ENCODE data around the gene LIN7A.
A peak's percentile ranks its signal among the peaks of the same experiment; 100 is the strongest.

Gene LIN7A, protein sequence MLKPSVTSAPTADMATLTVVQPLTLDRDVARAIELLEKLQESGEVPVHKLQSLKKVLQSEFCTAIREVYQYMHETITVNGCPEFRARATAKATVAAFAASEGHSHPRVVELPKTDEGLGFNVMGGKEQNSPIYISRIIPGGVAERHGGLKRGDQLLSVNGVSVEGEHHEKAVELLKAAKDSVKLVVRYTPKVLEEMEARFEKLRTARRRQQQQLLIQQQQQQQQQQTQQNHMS

GRCh38 chr12:80937391-80938238, at the start of gene LIN7A:
LIN7A (minus strand) TSS chr12:80937934; CDS start chr12:80937722, 212 bp downstream.
- peak within 1 kb of the TSS; percentile 75 for H3K27ac ChIP-seq
- no peak for TF ChIP-seq CTCF (conservative IDR thresholded peaks at IDR 0.05)

DNA sequence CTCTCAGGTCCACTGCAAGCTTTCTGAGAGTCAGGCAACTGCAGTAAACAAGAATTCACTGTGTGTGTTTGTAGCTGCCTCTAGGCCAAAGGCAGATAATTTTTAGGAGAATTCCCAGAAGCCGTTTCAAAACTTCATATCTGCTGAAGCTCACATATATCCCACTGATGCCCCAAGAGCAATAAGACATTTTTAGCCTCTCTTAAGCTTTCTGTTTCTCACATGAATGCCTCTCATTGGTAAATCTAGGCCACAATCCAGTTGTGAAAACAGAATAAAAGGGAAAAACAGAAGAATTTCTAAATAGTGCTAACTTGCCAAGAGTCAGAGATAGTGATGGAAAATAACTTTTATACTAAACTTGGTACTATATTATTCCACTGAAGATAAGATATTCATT, 48.5 kb upstream of the LIN7A start:
- no peak overlapping the region for H3K27ac ChIP-seq
- TF ChIP-seq CTCF (conservative IDR thresholded peaks at IDR 0.05) = no peak

DNA sequence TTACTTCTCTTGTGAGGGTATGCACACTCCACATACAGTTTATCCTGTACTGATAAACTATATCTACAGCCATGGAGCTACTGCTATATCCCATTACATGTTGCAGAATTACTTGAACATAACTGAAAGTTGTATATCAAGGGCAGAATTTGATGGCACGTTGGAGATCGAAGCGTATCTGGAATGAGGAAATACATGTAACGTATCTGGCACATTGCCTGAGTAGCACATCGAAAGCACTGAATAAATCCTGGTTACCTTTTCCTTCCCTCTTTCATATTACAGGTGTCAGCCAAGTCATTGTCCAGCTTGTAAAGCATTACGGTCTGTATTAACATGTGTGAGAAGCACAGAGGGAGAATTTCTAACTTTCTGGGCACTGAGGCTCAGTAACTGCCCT, 42.1 kb upstream of the LIN7A start:
- no peak overlapping the region for H3K27ac ChIP-seq
- no peak for TF ChIP-seq CTCF (conservative IDR thresholded peaks at IDR 0.05)

DNA sequence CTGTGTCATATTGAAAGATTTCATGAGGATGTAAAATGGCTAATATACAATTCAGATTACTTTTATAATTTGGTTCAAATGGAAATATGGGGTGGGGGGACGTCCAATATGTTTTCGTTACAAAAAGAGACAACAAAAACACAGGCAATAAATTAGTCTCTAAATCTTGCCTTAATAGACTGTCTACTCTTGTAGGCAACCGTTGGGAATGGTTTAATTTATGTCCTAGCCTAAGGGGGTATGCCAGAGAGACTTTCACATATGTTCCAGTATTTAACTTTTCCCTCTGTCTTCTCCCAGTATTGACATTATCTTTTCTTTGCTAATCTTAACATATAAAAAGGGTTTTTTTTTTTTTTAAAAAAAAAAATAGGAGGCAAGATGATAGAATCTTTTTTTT, 41.5 kb upstream of the LIN7A start:
- H3K27ac ChIP-seq = no peak overlapping the region
- no peak for TF ChIP-seq CTCF (conservative IDR thresholded peaks at IDR 0.05)

GRCh38 chr12:80977346-80977745, 39.6 kb upstream of the LIN7A start:
- TF ChIP-seq CTCF (conservative IDR thresholded peaks at IDR 0.05) = no peak
- H3K27ac ChIP-seq = no peak overlapping the region

- H3K27ac ChIP-seq = no peak overlapping the region
- TF ChIP-seq CTCF (conservative IDR thresholded peaks at IDR 0.05) = no peak
Observed at GRCh38 chr12:80968326-80968725, 30.6 kb upstream of the LIN7A start.

DNA sequence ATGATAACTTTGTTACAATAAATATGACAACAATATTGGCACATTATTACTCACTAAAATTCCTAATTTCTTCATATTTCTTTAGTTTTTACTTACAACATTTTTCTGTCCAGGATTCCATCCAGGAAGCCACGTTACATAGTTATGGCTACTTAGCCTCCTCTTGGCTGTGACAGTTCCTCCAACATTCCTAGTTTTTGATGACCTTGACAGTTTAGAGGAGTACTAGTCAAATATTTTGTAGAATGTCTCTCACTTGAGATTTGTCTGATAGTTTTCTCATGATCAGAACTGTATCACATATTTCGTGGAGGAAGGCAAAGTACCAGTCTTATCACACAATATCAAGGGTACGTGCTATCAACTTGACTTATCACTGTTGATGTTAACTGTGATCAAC, 29.8 kb upstream of the LIN7A start:
- no peak for TF ChIP-seq CTCF (conservative IDR thresholded peaks at IDR 0.05)
- H3K27ac ChIP-seq = no peak overlapping the region
